IMR-90 (cell line): ENCODE data around the gene LMAN2L.

Source experiments
- BHLHE40 ChIP-seq: fragments of 150-350 bp; IDR thresholded peaks from 2 replicates; pipeline ENCODE4 v1.6.1; 2016; ENCODE audit warnings: mild to moderate bottlenecking, low read depth, low read length
- CEBPB ChIP-seq: IDR thresholded peaks from 2 replicates; pipeline ENCODE4 v1.6.1; 2012; ENCODE audit warnings: low read depth, low read length, improper control_type of control experiment
- CHD1 ChIP-seq: IDR thresholded peaks from 2 replicates; pipeline ENCODE4 v1.6.1; 2012; ENCODE audit warnings: low read depth, low read length, improper control_type of control experiment
- CTCF ChIP-seq: conservative IDR thresholded peaks from 2 replicates; pipeline ENCODE4 v1.5.1; 2012; ENCODE audit warnings: mild to moderate bottlenecking, low read depth, low read length, improper control_type of control experiment
- FOS ChIP-seq: fragments of 150-350 bp; IDR thresholded peaks from 2 replicates; pipeline ENCODE4 v1.6.1; 2016; ENCODE audit warnings: low read depth, low read length
- MAFK ChIP-seq: IDR thresholded peaks from 2 replicates; pipeline ENCODE4 v1.6.1; 2012; ENCODE audit warnings: low read depth, low read length, improper control_type of control experiment
- MAZ ChIP-seq: IDR thresholded peaks from 2 replicates; pipeline ENCODE4 v1.6.1; 2012; ENCODE audit warnings: low read depth, mild to moderate bottlenecking, low read length, improper control_type of control experiment, moderate library complexity, borderline replicate concordance
- MXI1 ChIP-seq: IDR thresholded peaks from 2 replicates; pipeline ENCODE4 v1.6.1; 2012; ENCODE audit warnings: low read depth, mild to moderate bottlenecking, low read length, moderate library complexity, borderline replicate concordance
- NFE2L2 ChIP-seq: fragments of 150-350 bp; IDR thresholded peaks from 2 replicates; pipeline ENCODE4 v1.6.1; 2016; ENCODE audit warnings: low read depth, mild to moderate bottlenecking, low read length
- POLR2A ChIP-seq: IDR thresholded peaks from 2 replicates; pipeline ENCODE4 v1.6.1; 2012; ENCODE audit warnings: mild to moderate bottlenecking, low read depth, low read length
- RAD21 ChIP-seq: IDR thresholded peaks from 2 replicates; pipeline ENCODE4 v1.6.1; 2012; ENCODE audit warnings: low read length, improper control_type of control experiment
- RCOR1 ChIP-seq: IDR thresholded peaks from 2 replicates; pipeline ENCODE4 v1.6.1; 2012; ENCODE audit warnings: mild to moderate bottlenecking, low read length, improper control_type of control experiment; ENCODE audit not compliant: insufficient replicate concordance
- RFX5 ChIP-seq: IDR thresholded peaks from 2 replicates; pipeline ENCODE4 v1.8.0; 2012; ENCODE audit warnings: low read depth, mild to moderate bottlenecking, low read length, moderate library complexity
- TF ChIP-seq, protein P1 (sequence below): fragments of 150-350 bp; IDR thresholded peaks from 2 replicates; pipeline ENCODE4 v1.6.1; 2017; ENCODE audit warnings: mild to moderate bottlenecking, antibody characterized with exemption, low read length, low read depth

DNA sequence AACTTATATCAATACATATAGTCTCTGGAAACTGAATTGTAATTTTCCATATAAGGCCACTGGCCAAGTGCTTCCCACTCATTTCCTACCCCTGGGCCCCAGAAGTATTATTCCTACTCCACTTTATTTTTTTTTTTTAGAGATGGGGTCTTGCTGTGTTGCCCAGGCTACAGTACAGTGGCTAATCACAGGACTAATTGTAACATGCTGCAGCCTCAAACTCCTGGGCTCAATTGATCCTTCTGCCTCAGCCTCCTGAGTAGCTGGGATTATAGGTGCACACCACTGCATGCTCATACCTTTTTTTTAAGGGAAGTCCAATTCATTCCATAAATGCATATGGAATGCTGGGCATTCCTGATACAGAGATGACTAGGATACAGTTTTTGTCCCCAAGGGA is 14.5 kb upstream of the LMAN2L start:
- TF ChIP-seq CTCF (no peak), RCOR1 (no peak), RAD21 (no peak), POLR2A (no peak), MAFK (no peak), MAZ (no peak), CEBPB (no peak), MXI1 (no peak), RFX5 (no peak), CHD1 (no peak), BHLHE40 (no peak), NFE2L2 (no peak), FOS (no peak)
- TF ChIP-seq, protein P1, sequence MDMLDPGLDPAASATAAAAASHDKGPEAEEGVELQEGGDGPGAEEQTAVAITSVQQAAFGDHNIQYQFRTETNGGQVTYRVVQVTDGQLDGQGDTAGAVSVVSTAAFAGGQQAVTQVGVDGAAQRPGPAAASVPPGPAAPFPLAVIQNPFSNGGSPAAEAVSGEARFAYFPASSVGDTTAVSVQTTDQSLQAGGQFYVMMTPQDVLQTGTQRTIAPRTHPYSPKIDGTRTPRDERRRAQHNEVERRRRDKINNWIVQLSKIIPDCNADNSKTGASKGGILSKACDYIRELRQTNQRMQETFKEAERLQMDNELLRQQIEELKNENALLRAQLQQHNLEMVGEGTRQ, result no peak
